IPS-20b (cell line): ENCODE data around the gene NGEF.
A peak's percentile ranks its signal among the peaks of the same experiment; 100 is the strongest.
"Not testable (repeated sequence)": the region's sequence is repeated elsewhere in the genome, so short reads cannot be mapped to it uniquely, and the experiment has no call there.

Experiments
- H3K27ac ChIP-seq: one replicate; pipeline ENCODE4 v1.5.1; 2013; ENCODE audit warnings: low read length
- H3K27me3 ChIP-seq: 2 replicates; pipeline ENCODE4 v1.6.1; 2013; ENCODE audit warnings: mild to moderate bottlenecking, low read length, inconsistent platforms; ENCODE audit not compliant: insufficient read depth
- H3K36me3 ChIP-seq: 2 replicates; pipeline ENCODE4 v1.6.1; 2013; ENCODE audit warnings: low read depth, mild to moderate bottlenecking, inconsistent platforms, low read length, moderate library complexity; ENCODE audit not compliant: insufficient read depth
- H3K4me1 ChIP-seq: 2 replicates; pipeline ENCODE4 v1.6.1; 2013; ENCODE audit warnings: mild to moderate bottlenecking, control low read depth, inconsistent platforms, low read length, moderate library complexity; ENCODE audit not compliant: insufficient read depth
- H3K4me3 ChIP-seq: 2 replicates; pipeline ENCODE4 v1.5.1; 2013; ENCODE audit warnings: mild to moderate bottlenecking, low read length, inconsistent platforms
- H3K9ac ChIP-seq: 2 replicates; pipeline ENCODE4 v1.6.1; 2013; ENCODE audit warnings: low read depth, mild to moderate bottlenecking, inconsistent platforms, low read length, moderate library complexity
- H3K9me3 ChIP-seq: 2 replicates; pipeline ENCODE4 v1.6.1; 2013; ENCODE audit warnings: mild to moderate bottlenecking, low read depth, low read length, inconsistent platforms; ENCODE audit not compliant: insufficient read depth

The NGEF gene

DNA sequence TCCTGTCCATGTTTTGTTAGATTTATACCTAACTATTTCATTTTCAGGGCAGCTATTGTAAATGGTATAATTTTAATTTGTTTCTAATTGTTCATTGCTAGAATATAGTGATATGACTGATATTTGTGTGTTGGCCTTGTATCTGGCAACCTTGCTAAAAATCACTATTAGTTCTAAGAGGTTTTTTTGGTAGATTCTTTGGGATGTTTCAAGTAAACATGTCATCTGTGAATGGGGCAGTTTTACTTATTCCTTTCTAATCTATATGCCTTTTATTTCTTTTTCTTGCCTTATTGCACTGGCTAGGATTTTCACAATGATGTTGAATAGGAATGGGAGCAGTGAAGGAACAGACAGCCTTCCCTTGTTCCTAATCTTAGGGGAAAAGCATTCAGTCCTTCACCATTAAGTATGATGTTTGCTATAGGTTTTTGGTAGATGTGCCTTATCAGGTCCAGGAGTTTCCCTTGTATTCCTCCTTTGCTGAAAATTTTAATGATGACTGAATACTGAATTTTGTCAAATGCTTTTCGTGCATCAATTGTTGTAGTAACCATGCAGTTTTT lies 101.3 kb downstream of the NGEF start:
- H3K4me3 ChIP-seq: no peak overlapping the region
- no peaks in the 10 kb centered on the region for H3K27me3 ChIP-seq
- peaks cover 20% of the 10 kb centered on the region; the same call in 1 of the 2 replicates for H3K9me3 ChIP-seq
- H3K9ac ChIP-seq: no peak overlapping the region
- H3K36me3 ChIP-seq: no peaks in the 10 kb centered on the region
- no peak overlapping the region for H3K27ac ChIP-seq
- no peaks in the 10 kb centered on the region for H3K4me1 ChIP-seq

GRCh38 chr2:232910376-232910775 lies 102.7 kb downstream of the NGEF start:
- H3K4me1 ChIP-seq: no peaks in the 10 kb centered on the region
- H3K4me3 ChIP-seq: no peak overlapping the region
- no peaks in the 10 kb centered on the region for H3K36me3 ChIP-seq
- no peak overlapping the region for H3K9ac ChIP-seq
- H3K9me3 ChIP-seq: peaks cover 20% of the 10 kb centered on the region; the same call in 1 of the 2 replicates
- no peak overlapping the region for H3K27ac ChIP-seq
- no peaks in the 10 kb centered on the region for H3K27me3 ChIP-seq

GRCh38 chr2:232908695-232909094 lies 104.4 kb downstream of the NGEF start:
- peaks cover 20% of the 10 kb centered on the region; the same call in 1 of the 2 replicates for H3K9me3 ChIP-seq
- H3K27me3 ChIP-seq: no peaks in the 10 kb centered on the region
- no peaks in the 10 kb centered on the region for H3K36me3 ChIP-seq
- no peaks in the 10 kb centered on the region for H3K4me1 ChIP-seq
- H3K4me3 ChIP-seq: no peak overlapping the region
- no peak overlapping the region for H3K9ac ChIP-seq
- H3K27ac ChIP-seq: no peak overlapping the region

DNA sequence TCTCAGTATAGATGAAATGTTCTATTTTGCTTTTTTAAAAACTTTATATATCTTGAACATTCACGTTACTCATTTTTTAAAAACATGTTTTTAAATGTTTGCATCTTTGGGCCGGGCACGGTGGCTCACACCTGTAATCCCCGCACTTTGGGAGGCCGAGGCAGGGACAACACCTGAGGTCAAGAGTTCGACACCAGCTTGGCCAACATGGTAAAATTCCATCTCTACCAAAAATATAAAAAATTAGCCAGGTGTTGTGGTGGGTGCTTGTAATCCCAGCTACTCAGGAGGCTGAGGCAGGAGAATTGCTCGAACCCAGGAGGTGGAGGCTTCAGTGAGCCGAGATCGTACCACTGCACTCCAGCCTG lies 105.4 kb downstream of the NGEF start:
- H3K4me3 ChIP-seq, H3K4me1 ChIP-seq: not testable (repeated sequence)

DNA sequence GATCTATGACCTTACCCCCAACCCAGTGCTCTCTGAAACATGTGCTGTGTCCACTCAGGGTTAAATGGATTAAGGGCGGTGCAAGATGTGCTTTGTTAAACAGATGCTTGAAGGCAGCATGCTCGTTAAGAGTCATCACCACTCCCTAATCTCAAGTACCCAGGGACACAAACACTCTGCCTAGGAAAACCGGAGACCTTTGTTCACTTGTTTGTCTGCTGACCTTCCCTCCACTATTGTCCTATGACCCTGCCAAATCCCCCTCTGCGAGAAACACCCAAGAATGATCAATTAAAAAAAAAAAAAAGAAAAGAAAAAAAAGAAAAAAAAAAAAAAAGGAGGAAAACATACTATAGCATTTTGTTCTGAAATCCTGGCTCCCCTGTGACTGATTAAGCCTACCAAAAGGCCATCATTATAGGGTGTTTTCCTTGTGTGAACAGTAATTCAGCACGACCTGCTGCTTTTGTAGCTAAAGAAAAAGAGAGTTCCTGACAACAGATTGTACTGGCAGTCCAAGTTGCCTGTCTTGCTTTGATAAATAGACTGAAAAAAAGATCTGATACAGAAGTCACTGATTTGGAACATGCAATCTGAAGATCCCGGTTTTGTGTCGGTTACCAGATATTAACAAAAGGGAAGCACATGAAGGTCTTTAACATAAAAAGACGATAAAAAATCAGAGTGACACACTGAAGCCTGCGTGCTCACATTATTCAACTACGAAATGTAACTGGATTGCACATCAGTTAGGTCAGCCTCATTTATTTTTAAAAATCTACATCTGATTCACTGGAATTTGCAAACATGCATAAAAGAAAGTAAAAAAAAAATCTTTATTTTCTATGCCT lies 106.0 kb downstream of the NGEF start:
- H3K27ac ChIP-seq, H3K36me3 ChIP-seq, H3K4me3 ChIP-seq, H3K9ac ChIP-seq, H3K4me1 ChIP-seq: not testable (repeated sequence)
- Histone ChIP-seq H3K27me3 (peaks cover 14% of the 10 kb centered on the region), H3K9me3 (peaks cover 20% of the 10 kb centered on the region; the same call in 1 of the 2 replicates)

More for the DNA sequence above, 105.4 kb downstream of the NGEF start:
- not testable (repeated sequence) for H3K9ac ChIP-seq, H3K27me3 ChIP-seq, H3K36me3 ChIP-seq, H3K27ac ChIP-seq
- peaks cover 20% of the 10 kb centered on the region; the same call in 1 of the 2 replicates for H3K9me3 ChIP-seq

DNA sequence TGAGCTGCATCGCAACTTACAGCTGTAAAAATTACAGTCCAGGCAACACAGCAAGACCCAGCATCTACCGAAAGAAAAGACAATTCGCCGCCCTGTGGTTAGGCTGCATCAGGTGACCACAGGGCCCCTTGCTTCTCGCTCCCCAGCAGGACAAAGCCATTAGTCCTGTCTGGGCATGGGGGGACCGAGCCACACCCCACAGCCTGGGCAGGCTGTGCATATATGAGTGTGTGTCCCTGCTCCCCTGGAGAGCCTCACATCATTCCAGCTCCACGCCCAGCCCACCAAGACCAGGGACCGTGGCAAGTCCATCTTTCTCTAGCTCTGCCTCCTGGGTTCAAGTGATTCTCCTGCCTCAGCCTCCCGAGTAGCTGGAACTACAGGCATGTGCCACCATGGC lies 109.1 kb downstream of the NGEF start:
- H3K9me3 ChIP-seq: no peaks in the 10 kb centered on the region
- peaks cover 40% of the 10 kb centered on the region for H3K27me3 ChIP-seq
- peaks cover 8% of the 10 kb centered on the region for H3K4me1 ChIP-seq
- no peak overlapping the region for H3K4me3 ChIP-seq
- no peak overlapping the region for H3K9ac ChIP-seq
- H3K36me3 ChIP-seq: no peaks in the 10 kb centered on the region
- H3K27ac ChIP-seq: no peak overlapping the region

GRCh38 chr2:232901736-232902578 lies 111.1 kb downstream of the NGEF start:
- H3K27ac ChIP-seq: no peak overlapping the region
- H3K9ac ChIP-seq: no peak overlapping the region
- peaks cover 8% of the 10 kb centered on the region for H3K4me1 ChIP-seq
- H3K4me3 ChIP-seq: no peak overlapping the region
- peaks cover 49% of the 10 kb centered on the region for H3K27me3 ChIP-seq
- no peaks in the 10 kb centered on the region for H3K36me3 ChIP-seq
- no peaks in the 10 kb centered on the region for H3K9me3 ChIP-seq

DNA sequence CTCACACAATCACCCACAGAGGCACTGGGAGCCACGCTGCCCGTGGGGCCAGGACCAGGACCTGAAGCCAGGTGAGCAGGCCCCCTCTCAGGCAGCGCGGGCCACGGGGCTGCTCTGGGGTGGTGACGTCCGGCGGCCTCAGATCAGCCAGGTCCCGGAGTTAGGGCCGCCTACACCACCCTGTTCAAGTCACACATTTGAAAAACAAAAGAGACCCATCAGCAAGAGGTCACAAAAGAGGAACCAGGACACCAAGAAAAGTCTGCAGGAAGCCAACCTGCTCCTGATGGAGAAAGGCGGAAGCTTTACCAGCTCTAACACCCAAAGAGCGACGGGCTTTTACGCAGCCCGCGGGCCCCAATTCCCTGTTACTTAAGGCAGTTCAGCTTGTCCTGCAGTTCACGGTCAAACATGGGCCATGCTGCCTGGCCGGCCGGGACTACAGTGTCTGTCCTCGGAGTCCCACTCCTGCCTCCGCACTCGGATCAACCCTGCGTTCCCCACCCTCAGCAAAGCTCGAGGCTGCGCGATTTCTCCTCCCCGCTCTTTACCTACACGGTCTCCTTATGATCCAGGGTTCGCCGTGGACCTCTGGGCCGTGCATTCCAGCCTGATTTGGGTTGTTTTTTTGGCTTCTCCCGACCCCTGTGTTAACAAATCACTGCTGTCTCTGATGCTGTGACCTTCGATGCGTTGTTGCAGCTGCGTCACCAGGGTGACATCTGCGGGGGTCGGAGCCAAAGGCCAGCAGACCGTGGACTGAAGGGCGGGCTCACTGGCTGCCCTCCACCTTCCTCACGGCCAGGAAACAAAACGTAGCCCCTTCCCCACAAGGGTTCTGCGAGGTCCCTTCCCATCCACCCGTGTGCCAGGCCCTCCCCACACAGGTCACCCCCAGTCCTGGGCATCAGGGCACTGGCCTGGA lies 112.0 kb downstream of the NGEF start:
- H3K36me3 ChIP-seq: no peaks in the 10 kb centered on the region
- H3K9me3 ChIP-seq: no peaks in the 10 kb centered on the region
- peak overlapping the region; percentile 13; the same call in 1 of the 2 replicates for H3K4me3 ChIP-seq
- H3K27ac ChIP-seq: no peak overlapping the region
- H3K27me3 ChIP-seq: peaks cover 49% of the 10 kb centered on the region
- H3K9ac ChIP-seq: no peak overlapping the region; the same call in 1 of the 2 replicates
- H3K4me1 ChIP-seq: peaks cover 8% of the 10 kb centered on the region

GRCh38 chr2:232898592-232899543 lies 114.2 kb downstream of the NGEF start:
- Histone ChIP-seq H3K9ac (no peak overlapping the region), H3K27ac (no peak overlapping the region), H3K4me3 (no peak overlapping the region), H3K36me3 (no peaks in the 10 kb centered on the region), H3K9me3 (no peaks in the 10 kb centered on the region), H3K4me1 (peaks cover 8% of the 10 kb centered on the region), H3K27me3 (peaks cover 49% of the 10 kb centered on the region)

GRCh38 chr2:232897598-232898408 lies 115.3 kb downstream of the NGEF start:
- Histone ChIP-seq H3K36me3 (no peaks in the 10 kb centered on the region), H3K4me3 (no peak overlapping the region), H3K9me3 (no peaks in the 10 kb centered on the region), H3K4me1 (peaks cover 8% of the 10 kb centered on the region), H3K9ac (no peak overlapping the region), H3K27me3 (peaks cover 42% of the 10 kb centered on the region), H3K27ac (no peak overlapping the region)
